Measurements from ENCODE around the gene PAX1. TPM values are rescaled to one million over a fixed set of nuclear protein-coding genes. Genes with fewer than 3 reads are reported as not detected.

PAX1 gene
- total RNA-seq, 1 donor from 2014 or later = not detected

DNA sequence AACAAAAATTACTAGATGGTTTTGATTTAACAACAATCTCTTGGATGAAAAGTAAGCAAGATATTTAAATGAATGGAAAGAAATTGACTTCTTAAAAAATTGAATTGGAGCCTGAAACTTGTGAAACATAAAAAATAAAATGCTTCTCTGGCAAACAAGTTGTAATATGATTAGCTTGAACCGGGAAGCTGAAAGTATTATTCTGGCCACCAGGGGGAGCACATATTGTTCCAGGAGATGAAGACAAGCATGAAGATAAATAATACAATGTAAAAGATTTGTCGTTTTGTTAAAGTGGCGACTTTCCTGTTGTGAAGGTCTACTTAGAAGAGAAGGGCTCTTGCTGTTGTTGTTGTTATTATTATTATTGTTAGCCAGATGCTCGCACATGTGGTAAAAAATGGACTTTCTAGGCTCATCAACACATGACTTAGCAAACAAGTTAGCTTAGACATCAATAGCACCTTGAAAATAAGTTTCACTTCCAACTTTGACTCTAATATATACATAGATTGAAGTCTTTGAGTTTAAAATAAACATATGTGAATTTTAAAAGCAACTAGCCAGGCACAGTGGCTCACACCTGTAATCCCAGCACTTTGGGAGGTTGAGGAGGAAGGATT is 14.2 kb downstream of the PAX1 start:
- Mint-ChIP-seq H3K36me3 (ENCODE audit: low read depth) (no peaks in the 10 kb centered on the region), H3K9me3 (no peaks in the 10 kb centered on the region), H3K4me1 (no peaks in the 10 kb centered on the region), H3K4me3 (no peak overlapping the region), H3K27me3 (ENCODE audit: low read depth) (peaks cover 87% of the 10 kb centered on the region), H3K27ac (ENCODE audit: unreplicated experiment) (no peak overlapping the region)
- DNase-seq (ENCODE audit: low read depth, low spot score) = peak; percentile 74
- TF ChIP-seq, protein P1, sequence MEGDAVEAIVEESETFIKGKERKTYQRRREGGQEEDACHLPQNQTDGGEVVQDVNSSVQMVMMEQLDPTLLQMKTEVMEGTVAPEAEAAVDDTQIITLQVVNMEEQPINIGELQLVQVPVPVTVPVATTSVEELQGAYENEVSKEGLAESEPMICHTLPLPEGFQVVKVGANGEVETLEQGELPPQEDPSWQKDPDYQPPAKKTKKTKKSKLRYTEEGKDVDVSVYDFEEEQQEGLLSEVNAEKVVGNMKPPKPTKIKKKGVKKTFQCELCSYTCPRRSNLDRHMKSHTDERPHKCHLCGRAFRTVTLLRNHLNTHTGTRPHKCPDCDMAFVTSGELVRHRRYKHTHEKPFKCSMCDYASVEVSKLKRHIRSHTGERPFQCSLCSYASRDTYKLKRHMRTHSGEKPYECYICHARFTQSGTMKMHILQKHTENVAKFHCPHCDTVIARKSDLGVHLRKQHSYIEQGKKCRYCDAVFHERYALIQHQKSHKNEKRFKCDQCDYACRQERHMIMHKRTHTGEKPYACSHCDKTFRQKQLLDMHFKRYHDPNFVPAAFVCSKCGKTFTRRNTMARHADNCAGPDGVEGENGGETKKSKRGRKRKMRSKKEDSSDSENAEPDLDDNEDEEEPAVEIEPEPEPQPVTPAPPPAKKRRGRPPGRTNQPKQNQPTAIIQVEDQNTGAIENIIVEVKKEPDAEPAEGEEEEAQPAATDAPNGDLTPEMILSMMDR (conservative IDR thresholded peaks at IDR 0.05) = peak; percentile 94

DNA sequence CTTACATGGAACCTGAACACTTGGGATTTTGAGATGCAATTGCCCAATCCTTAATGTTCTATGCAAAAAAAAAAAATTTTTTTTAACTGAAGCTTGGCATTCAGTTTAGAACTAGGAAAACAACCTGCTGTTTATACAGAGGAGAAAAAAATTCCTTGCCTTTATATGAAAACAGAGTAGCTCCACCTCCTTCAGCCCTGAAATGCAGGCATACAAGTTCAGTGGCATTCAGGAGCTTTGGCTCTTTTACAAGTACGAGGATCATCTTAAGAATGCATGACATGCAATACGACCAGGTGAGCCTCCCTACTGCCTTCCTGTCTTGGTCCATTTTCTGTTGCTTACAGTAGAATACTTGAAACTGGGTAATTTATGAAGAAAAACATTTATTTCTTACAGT is 20.4 kb downstream of the PAX1 start:
- Mint-ChIP-seq H3K27me3 (ENCODE audit: low read depth) (peaks cover 48% of the 10 kb centered on the region), H3K4me1 (no peaks in the 10 kb centered on the region), H3K27ac (ENCODE audit: unreplicated experiment) (no peak overlapping the region), H3K36me3 (ENCODE audit: low read depth) (no peaks in the 10 kb centered on the region), H3K4me3 (no peak overlapping the region), H3K9me3 (no peaks in the 10 kb centered on the region)
- TF ChIP-seq, protein P1 (conservative IDR thresholded peaks at IDR 0.05) = no peak
- no peak for DNase-seq (ENCODE audit: low read depth, low spot score)

DNA sequence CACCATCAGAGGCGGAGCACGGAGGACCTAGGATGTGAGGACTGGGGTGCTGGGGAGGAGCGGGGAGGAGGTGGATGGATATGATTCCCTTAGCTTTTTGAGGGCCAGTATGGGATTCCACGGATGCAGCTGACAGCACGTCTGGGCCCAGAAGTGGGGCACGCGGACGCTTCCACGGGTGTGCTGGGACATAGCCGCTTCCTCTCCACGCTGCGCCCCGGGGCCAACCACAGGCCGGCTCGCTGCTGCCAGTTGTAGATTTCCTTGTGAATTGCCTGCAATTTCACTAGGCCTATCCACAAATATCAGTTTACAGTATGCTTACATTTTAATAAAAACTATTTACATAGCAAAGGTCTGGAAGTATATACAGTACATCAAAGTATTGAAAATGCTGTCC is 23.9 kb downstream of the PAX1 start:
- no peak for DNase-seq (ENCODE audit: low read depth, low spot score)
- Mint-ChIP-seq H3K4me3 (no peak overlapping the region), H3K36me3 (ENCODE audit: low read depth) (no peaks in the 10 kb centered on the region), H3K27ac (ENCODE audit: unreplicated experiment) (no peak overlapping the region), H3K9me3 (no peaks in the 10 kb centered on the region), H3K4me1 (no peaks in the 10 kb centered on the region), H3K27me3 (ENCODE audit: low read depth) (peaks cover 32% of the 10 kb centered on the region)
- TF ChIP-seq, protein P1 (conservative IDR thresholded peaks at IDR 0.05) = no peak

DNA sequence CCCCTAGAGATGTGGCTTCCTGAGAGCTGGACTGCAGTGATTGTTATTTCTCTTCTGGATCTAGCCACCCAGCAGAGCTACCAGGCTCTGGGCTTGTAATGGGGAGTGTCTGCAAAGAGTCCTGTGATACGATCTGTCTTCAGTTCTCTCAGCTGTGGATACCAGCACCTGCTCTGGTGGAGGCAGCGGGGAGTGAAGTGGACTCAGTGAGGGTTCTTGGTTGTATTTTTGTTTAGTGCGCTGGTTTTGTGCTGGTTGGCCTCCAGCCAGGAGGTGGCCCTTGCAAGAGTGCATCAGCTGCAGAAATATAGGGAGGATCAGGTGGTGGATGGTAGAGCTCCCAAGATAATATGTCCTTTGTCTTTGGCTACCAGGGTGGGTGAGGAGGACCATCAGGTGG is 33.7 kb downstream of the PAX1 start:
- Mint-ChIP-seq H3K36me3 (ENCODE audit: low read depth) (no peaks in the 10 kb centered on the region), H3K27ac (ENCODE audit: unreplicated experiment) (no peak overlapping the region), H3K9me3 (peaks cover 6% of the 10 kb centered on the region), H3K27me3 (ENCODE audit: low read depth) (peaks cover 45% of the 10 kb centered on the region), H3K4me3 (no peak overlapping the region), H3K4me1 (no peaks in the 10 kb centered on the region)
- TF ChIP-seq, protein P1 (conservative IDR thresholded peaks at IDR 0.05) = no peak
- no peak for DNase-seq (ENCODE audit: low read depth, low spot score)

DNA sequence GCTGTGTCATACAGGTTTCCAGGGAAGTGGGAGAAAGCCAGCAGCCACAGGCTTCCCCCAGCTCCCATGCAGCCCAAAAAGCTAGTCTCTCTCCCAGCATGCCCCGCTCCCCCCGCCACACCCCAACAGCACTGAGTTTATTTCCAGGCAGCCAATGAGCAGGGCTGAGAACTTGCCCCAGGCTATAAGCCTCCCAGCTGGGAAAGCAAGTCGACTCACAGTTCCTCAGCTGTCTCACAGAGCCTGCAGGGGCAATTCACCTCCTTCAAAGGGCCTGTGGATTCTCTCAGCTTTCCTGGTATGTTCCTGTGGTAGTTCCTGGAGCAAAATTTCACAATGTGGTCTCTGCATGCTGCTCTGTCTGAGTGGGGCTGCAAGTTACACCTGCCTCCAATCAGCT is 34.2 kb downstream of the PAX1 start:
- Mint-ChIP-seq H3K27ac (ENCODE audit: unreplicated experiment) (no peak overlapping the region), H3K4me1 (no peaks in the 10 kb centered on the region), H3K9me3 (peaks cover 2% of the 10 kb centered on the region), H3K27me3 (ENCODE audit: low read depth) (peaks cover 45% of the 10 kb centered on the region), H3K36me3 (ENCODE audit: low read depth) (no peaks in the 10 kb centered on the region), H3K4me3 (no peak overlapping the region)
- TF ChIP-seq, protein P1 (conservative IDR thresholded peaks at IDR 0.05) = no peak
- no peak for DNase-seq (ENCODE audit: low read depth, low spot score)
